ENCODE results near the gene GDPD3.
"Not testable (repeated sequence)": the region's sequence is repeated elsewhere in the genome, so short reads cannot be mapped to it uniquely, and the experiment has no call there.

GDPD3 gene

DNA sequence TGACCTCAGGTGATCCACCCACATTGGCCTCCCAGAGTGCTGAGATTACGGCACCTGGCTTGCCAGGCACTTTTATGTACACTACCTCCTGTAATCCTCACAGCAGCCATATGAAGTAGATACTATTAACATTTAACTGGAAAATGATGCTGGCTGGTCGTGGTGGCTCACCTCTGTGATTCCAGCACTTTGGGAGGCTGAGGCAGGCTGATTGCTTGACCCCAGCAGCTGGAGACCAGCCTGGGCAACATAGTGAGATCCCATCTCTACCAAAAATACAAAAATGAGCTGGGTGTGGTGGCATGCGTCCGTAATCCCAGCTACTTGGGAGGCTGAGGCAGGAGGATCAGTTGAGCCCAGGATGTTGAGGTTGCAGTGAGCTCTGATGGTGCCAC, 11.6 kb upstream of the GDPD3 start:
- DNase-seq (ENCODE audit: low read depth) = no peak

DNA sequence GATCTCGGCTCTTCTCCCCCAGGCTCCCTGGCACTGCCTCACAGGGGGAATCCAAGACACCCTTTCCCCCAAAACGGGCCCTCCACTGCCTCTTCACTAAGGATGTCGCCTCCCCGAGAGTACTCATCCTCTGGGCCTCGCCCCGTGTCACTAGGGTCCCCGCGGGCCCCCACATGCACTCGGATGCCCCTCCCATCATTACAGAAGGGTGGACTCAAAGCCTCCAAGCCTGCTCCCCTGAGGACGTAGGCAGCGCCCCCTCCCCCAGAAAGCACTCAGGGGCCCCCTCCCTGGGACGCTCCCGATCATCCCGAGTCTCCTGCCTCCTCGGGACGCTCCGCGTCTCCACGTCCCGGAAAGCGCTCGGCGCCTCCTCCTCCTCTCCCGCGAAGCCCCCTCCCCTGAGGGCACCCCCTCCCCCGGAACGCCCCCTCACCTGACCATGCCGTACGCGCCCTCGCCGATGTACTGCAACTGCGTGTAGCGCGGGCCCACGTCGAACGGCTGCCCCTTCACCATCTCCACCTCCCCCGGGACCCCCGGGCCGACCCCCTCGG, 9.3 kb upstream of the GDPD3 start:
- no peak for DNase-seq (ENCODE audit: low read depth)

GRCh38 chr16:30121741-30122571, 8.6 kb upstream of the GDPD3 start:
- DNase-seq (ENCODE audit: low read depth) = no peak

- no peak for DNase-seq (ENCODE audit: low read depth)
These were observed 7.2 kb upstream of the GDPD3 start for GRCh38 chr16:30120340-30121105.

- no peak for DNase-seq (ENCODE audit: low read depth)
These were observed 6.1 kb upstream of the GDPD3 start for GRCh38 chr16:30119428-30119827.

DNA sequence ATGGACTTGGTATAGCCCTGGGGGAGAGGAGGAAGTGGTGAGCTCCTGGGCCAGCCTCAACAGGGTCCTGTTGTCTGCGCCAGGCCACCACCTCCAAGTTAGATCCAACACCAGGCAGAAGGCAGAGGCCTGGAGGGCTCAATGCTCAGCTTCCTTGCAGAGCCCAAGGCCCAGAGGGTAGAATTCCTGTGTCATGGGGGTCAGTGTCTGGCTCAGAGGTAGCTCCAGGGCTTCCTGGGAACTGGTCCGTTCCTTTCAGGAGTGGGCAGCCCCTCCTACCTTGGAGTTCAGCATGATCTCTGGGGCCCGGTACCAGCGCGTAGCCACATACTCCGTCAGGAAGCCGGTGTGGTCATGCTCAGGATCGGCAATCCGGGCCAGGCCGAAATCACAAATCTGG, 4.4 kb upstream of the GDPD3 start:
- no peak for DNase-seq (ENCODE audit: low read depth)

DNA sequence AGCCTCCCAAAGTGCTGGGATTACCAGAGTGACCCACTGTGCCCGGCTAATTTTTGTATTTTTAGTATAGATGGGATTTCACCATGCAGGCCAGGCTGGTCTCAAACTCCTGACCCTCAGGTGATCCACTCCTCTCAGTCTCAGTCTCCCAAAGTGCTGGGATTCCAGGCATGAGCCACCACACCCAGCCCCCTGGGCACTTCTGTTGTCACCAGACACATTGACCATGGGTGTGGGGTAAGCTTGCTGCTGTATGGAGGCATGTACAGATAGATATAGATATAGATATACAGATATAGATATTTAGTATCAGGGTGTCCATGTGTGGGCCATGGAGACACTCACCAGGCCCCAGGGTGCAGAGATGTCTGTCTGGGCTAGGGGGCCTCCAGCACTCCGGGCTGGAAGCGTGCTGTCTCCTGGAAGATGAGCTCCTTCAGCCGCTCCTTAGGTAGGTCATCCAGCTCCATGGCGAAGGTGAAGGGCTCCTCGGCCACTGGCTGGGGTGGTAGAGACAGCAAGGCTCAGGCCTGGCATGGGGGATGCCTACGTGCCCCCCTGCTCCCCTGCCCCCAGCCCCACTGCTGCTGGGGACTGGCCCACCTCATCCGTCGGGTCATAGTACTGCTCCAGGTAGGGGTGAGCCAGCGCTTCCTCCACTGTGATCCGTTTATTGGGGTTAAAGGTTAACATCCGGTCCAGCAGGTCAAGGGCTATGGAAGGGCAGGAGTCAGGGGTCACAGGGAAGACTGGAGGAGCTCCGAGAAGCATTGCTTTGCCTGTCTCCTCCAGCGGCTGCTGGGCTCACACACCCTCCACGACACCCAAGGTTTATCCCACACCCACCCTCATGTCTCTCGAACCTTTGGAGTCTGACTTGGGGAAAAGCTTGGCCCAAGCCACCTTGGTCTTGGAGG, 3.2 kb upstream of the GDPD3 start:
- no peak for DNase-seq (ENCODE audit: low read depth)

DNA sequence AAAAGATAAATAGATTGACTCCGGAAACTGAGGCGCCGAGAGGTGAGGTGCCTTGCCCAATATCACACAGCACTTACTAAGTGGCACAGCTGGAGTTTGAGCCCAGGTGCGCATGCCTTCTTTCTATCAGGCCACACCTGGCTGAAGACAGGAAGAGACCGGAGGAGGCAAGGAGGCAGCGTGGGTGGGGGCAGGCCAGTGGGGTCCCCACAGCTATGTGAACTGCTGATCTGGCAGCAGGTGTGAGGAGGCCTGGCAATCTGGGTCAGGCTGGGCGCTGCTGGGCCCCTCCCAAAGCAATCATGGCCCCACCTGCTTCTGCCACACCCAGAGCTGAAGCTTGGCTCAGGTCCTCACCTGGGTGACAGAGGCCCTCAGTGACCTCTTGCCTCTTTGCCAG, 1.9 kb upstream of the GDPD3 start:
- DNase-seq (ENCODE audit: low read depth) = no peak

DNA sequence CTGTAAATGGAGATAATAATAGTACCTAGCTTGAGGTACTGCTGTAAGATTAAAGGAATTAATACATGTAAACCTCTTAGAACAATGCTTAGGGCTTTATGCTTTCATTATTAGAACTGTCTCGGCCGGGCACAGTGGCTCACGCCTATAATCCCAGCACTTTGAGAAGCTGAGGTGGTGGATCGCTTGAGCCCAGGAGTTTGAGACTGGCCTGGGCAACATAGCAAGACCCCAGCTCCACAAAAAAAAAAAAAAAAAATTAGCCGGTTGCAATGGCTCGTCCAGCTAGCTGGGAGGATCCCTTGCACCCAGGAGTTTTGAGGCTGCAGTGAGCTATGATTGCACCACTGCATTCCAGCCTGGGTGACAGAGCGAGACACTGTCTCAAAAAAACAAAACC, 1.5 kb upstream of the GDPD3 start:
- DNase-seq (ENCODE audit: low read depth) = not testable (repeated sequence)

GRCh38 chr16:30114411-30114810, 1.1 kb upstream of the GDPD3 start:
- no peak for DNase-seq (ENCODE audit: low read depth)

DNA sequence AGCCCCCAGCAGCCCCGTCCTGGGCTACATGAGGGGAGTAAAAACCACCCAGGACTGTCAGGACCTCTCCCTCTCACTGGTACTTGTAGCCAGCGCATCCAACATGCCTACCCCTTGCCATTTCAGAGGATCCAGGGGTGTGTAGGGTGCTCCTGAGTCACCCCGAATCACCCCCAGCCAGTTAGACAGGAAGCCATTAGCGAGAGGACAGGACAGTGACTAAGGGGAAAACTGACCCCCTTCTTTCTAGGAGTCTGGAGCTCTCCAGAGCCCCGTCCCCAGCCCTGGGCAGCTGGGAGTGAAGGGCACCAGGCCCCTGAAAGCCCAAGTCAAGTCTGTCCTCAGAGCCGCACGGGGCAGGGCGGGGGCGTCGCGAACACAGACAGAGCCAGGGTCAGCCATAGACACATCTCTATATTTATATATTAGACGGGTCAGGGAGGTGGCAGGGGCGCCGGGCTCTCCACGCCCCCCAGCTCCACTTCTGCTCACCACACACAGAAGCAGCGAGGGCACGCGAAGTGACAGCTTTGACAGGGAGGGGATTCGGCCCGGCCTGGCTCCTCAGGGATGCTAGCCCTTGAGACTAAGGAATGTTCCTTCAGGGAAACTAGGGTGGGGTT, 485 bp upstream of the GDPD3 start:
- DNase-seq (ENCODE audit: low read depth) = no peak

GRCh38 chr16:30112197-30113030, 923 bp downstream of the GDPD3 start:
- DNase-seq (ENCODE audit: low read depth) = peak; percentile 37

- no peak for DNase-seq (ENCODE audit: low read depth)
These were observed 2.7 kb downstream of the GDPD3 start for GRCh38 chr16:30110661-30111060.

DNA sequence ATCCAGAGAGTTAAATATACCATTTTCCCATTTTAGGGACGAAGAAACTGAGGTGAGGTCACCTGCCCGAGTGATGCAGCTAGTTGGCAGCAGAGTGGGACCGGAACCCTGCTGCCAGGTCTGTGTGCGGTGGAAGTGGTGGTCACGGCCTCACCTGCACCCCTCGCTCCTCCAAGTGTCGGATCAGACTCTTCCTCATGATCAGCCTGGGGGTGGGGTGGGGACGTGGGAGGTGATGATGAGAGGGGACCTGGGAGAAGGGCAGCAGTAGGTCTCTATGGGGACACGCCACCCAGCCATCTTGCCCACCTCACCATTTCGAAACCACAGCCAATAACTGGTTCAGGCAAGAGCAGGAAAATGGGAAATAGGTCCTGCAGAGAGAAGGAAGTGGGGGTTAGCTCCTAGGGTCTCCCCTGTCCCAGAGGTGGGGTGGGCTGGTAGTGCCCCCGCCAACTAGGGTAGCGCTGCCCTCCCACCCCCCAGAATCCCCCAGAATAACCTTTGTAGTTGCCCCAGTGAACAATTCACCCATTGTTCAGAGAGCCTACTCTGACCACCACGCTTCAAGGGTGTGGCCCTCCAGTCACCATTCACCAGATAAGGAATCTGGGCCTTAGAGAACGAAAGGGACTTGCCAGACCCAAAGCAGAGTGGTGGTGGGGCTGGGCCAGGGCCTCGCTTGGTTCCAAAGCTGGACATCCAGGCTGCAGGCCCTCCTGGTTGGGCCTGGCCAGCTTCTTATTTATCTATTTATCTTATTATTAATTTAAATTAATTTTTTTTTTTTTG, 5.1 kb downstream of the GDPD3 start:
- DNase-seq (ENCODE audit: low read depth) = no peak

DNA sequence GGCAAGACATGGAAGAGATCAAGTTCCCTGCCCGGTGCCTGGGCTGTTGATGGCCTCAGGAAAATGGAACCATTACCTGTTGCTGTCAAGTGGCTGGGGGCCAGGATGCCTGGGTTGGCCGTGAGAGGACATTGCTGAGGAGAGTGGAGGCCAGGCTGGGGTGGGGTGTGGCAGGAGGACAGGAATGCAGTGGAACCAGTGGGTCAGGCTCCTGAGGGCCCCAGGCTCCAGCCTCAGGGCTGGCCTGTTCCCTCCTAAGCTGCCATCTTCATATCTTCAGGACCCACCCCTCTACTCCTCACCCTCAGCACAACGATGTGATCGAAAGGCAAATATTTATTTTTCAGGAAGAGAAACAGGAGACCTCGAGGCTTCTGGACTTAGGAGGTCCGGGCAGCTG, 8.8 kb downstream of the GDPD3 start:
- DNase-seq (ENCODE audit: low read depth) = no peak

GRCh38 chr16:30104090-30104489, 9.2 kb downstream of the GDPD3 start:
- no peak for DNase-seq (ENCODE audit: low read depth)

DNA sequence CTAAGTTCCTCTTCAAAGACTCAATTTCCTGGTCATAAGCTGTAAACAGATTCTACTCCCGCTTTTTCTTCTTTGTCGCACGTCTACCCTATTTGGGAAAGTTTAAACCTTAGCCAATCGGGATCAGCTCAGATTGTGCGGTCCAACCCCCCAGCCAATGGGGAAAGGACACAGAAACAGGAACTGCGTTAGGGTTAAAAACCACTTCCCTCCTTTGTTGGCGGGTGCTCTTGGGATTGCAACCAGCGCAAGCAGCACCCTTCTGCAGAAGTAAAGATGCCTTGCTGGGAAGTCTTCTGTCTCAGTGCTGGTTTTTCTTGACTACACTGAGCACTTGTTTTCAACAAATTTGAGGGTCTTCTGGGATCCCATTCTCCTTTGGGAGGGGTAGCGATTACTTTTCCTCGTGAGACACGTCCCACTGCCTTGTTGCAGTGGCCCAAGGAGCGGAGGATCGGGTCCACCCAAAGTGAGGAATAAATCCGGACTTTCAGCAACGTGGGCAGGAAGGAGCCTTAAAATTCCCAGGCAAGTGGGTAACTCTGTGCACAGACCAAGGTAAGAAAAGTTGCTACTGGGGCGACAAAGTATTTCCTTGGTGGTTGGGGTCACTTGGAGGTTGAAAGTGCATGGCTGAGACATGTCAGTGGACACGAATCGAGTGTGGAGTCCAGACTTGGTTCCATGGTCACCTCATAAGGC, 16.3 kb downstream of the GDPD3 start:
- DNase-seq (ENCODE audit: low read depth) = no peak

DNA sequence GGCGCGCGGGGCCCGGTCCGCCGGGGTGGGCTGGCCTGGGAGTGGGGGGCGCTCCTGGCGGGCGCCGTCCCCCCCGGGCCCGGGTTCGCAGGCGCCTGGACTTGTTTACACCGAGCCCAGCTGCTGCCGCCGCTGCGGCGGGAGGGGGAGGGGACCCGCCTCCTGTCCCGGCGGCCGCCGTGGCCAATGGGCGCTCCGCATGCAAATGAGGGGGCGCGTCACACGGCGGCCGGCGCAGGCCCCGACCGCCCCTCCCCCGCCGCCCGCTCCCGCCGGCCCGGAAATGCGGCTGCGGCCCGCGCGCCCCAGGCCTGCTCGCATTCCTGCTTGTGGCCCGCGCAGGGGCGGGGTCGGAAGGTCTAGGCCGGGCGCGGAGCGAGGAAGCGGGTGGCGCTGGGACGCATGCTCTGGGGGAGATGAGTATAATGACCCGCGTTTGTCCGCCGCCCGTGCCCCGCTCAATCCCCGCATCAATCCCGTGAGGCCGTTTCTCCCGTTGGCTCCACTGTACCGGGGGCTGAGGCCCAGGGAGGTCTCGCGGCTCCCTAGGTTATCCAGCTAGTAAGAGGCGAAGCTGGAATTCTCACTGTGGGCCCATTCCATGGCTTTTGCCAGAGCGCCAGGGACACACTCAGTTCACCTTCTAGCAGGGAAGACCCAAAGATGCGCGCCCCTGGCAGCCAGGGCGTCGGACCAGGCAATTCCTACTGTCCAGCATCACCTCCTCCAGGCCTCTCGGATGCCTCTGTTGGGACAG, 17.1 kb downstream of the GDPD3 start, which contains the start of gene YPEL3:
Gene YPEL3, minus strand, starts transcription at position 109 of the 757 bp plus-strand sequence. CDS start 731 bp downstream, outside the sequence.
- DNase-seq (ENCODE audit: low read depth) = peak; percentile 67

Measured in stimulated activated CD8-positive, alpha-beta memory T cell treated with anti-CD3 and anti-CD28 coated beads, Interleukin-7, amount 100 ng/mL, for 24 hours (primary cell).